AG09309 (cell line): Measurements from ENCODE around the gene S100A16.
A peak's percentile ranks its signal among the peaks of the same experiment; 100 is the strongest.

Experiments
- DNase-seq: peaks from one replicate; pipeline ENCODE4 v3.0.0-alpha.2; 2010; ENCODE audit warnings: low read depth
- H3K4me3 ChIP-seq: 2 replicates; pipeline ENCODE4 v1.5.1; 2011; ENCODE audit warnings: mild to moderate bottlenecking, low read depth, low read length, moderate library complexity; ENCODE audit not compliant: control insufficient read depth
- CTCF ChIP-seq: IDR thresholded peaks from 2 replicates; pipeline ENCODE4 v1.5.1; 2011; ENCODE audit warnings: mild to moderate bottlenecking, low read depth, low read length, inconsistent platforms; ENCODE audit not compliant: insufficient read depth, control insufficient read depth; ENCODE audit errors: missing control alignments

Gene S100A16

GRCh38 chr1:153631047-153632022, 18.4 kb upstream of the S100A16 start:
- no peak for DNase-seq
- H3K4me3 ChIP-seq: no peak overlapping the region
- no peak for TF ChIP-seq CTCF

- DNase-seq: no peak
- no peak overlapping the region for H3K4me3 ChIP-seq
- no peak for TF ChIP-seq CTCF
Observed at GRCh38 chr1:153630384-153630783, 17.4 kb upstream of the S100A16 start.

GRCh38 chr1:153629971-153630370, 17.0 kb upstream of the S100A16 start:
- DNase-seq: no peak

GRCh38 chr1:153629343-153629665, 16.4 kb upstream of the S100A16 start:
- no peak for TF ChIP-seq CTCF
- no peak for DNase-seq
- no peak overlapping the region for H3K4me3 ChIP-seq

More at GRCh38 chr1:153629971-153630370, 17.0 kb upstream of the S100A16 start:
- no peak for TF ChIP-seq CTCF
- no peak overlapping the region for H3K4me3 ChIP-seq

- no peak for TF ChIP-seq CTCF
- DNase-seq: no peak
- no peak overlapping the region for H3K4me3 ChIP-seq
Observed at GRCh38 chr1:153628638-153629342, 15.9 kb upstream of the S100A16 start.

GRCh38 chr1:153627715-153628626, 15.0 kb upstream of the S100A16 start, which contains the start of gene S100A1:
Gene S100A1 (plus strand): TSS chr1:153628434. CDS start chr1:153630522, 2,088 bp downstream.
- no peak for DNase-seq
- H3K4me3 ChIP-seq: peak within 1 kb of the TSS; percentile 91
- no peak for TF ChIP-seq CTCF
